ENCODE data around the gene PKP3. TPM values are rescaled to one million over a fixed set of nuclear protein-coding genes. Genes with fewer than 3 reads are reported as not detected.
"Not testable (repeated sequence)": the region's sequence is repeated elsewhere in the genome, so short reads cannot be mapped to it uniquely, and the experiment has no call there.

Gene PKP3
- 1 to 10 TPM; 1.6 to 3.1 TPM for total RNA-seq
- polyA plus RNA-seq (ENCODE audit: insufficient read depth, low read depth, low replicate concordance) = 1.2 TPM
- long read RNA-seq, donor 1 = 0 reads
- long read RNA-seq, donor 2 = 0 reads

GRCh38 chr11:394034-394857 lies at the start of gene PKP3:
Gene PKP3, plus strand, starts transcription at chr11:394209. Its CDS starts 84 bp downstream, at chr11:394293.
- Histone ChIP-seq H3K27me3 (no peaks in the 10 kb centered on the region), H3K27ac (no peak within 1 kb of the TSS), H3K4me1 (peaks cover 2% of the 10 kb centered on the region), H3K36me3 (ENCODE audit: low read depth, missing control alignments) (no peaks in the 10 kb centered on the region), H3K4me3 (no peak within 1 kb of the TSS), H3K9me3 (no peaks in the 10 kb centered on the region)
- intact Hi-C loops (cut with DNase I; ENCODE audit: low total_unique reads) = no loop called here
- 69 to 91% methylated on average over 28 to 56 of the region's 57 CpGs for WGBS, 2 donors
- TF ChIP-seq POLR2A (IDR thresholded peaks at IDR 0.05) (no peak), CTCF (IDR thresholded peaks at IDR 0.05) (no peak)
- no peak for DNase-seq

- intact Hi-C loops (cut with DNase I; ENCODE audit: low total_unique reads) = no loop called here
- DNase-seq = no peak
- 90 to 93% methylated on average over 11 of the region's 11 CpGs for WGBS, 2 donors
Observed at GRCh38 chr11:344836-345578, 49.0 kb upstream of the PKP3 start.

GRCh38 chr11:346529-346928 lies 47.5 kb upstream of the PKP3 start:
- DNase-seq = no peak
- intact Hi-C loops (cut with DNase I; ENCODE audit: low total_unique reads) = no loop called here
- TF ChIP-seq CTCF (IDR thresholded peaks at IDR 0.05) = no peak
- TF ChIP-seq POLR2A (IDR thresholded peaks at IDR 0.05) = no peak

More at GRCh38 chr11:344836-345578, 49.0 kb upstream of the PKP3 start:
- no peaks in the 10 kb centered on the region for H3K36me3 ChIP-seq (ENCODE audit: low read depth, missing control alignments)
- no peak for TF ChIP-seq CTCF (IDR thresholded peaks at IDR 0.05)
- no peak for TF ChIP-seq POLR2A (IDR thresholded peaks at IDR 0.05)
- H3K27me3 ChIP-seq = no peaks in the 10 kb centered on the region
- H3K4me1 ChIP-seq = no peaks in the 10 kb centered on the region
- no peaks in the 10 kb centered on the region for H3K9me3 ChIP-seq
- no peak overlapping the region for H3K27ac ChIP-seq
- no peak overlapping the region for H3K4me3 ChIP-seq

GRCh38 chr11:349270-349954 lies 44.6 kb upstream of the PKP3 start:
- H3K36me3 ChIP-seq (ENCODE audit: low read depth, missing control alignments); intact Hi-C loops (cut with DNase I; ENCODE audit: low total_unique reads); H3K27me3 ChIP-seq; H3K27ac ChIP-seq; H3K4me3 ChIP-seq; H3K9me3 ChIP-seq; DNase-seq: not testable (repeated sequence)
- 56 to 66% methylated on average over 8 of the region's 8 CpGs for WGBS, 2 donors
- H3K4me1 ChIP-seq = peaks cover 20% of the 10 kb centered on the region

More at GRCh38 chr11:346529-346928, 47.5 kb upstream of the PKP3 start:
- Histone ChIP-seq H3K4me1 (no peaks in the 10 kb centered on the region), H3K36me3 (ENCODE audit: low read depth, missing control alignments) (no peaks in the 10 kb centered on the region), H3K27me3 (no peaks in the 10 kb centered on the region), H3K9me3 (no peaks in the 10 kb centered on the region), H3K27ac (no peak overlapping the region), H3K4me3 (no peak overlapping the region)
- 86 to 91% methylated on average over 3 of the region's 3 CpGs for WGBS, 2 donors

GRCh38 chr11:350033-350722 lies 43.8 kb upstream of the PKP3 start:
- intact Hi-C loops (cut with DNase I; ENCODE audit: low total_unique reads) = loop anchor here (10.0 kb wide), 1 partner anchor 55 kb away; the partner anchor contains the start of gene IFITM5
- H3K27ac ChIP-seq = not testable (repeated sequence)

More at GRCh38 chr11:350033-350722, 43.8 kb upstream of the PKP3 start:
- not testable (repeated sequence) for H3K36me3 ChIP-seq (ENCODE audit: low read depth, missing control alignments); H3K4me3 ChIP-seq; DNase-seq; H3K27me3 ChIP-seq; H3K9me3 ChIP-seq
- 77 to 84% methylated on average over 13 to 16 of the region's 16 CpGs for WGBS, 2 donors
- H3K4me1 ChIP-seq = peaks cover 22% of the 10 kb centered on the region

Measured in testis (tissue), 5 donors.